Measurements from ENCODE around the gene TNFRSF13B. TPM values are rescaled to one million over a fixed set of nuclear protein-coding genes. Genes with fewer than 3 reads are reported as not detected.

Gene TNFRSF13B
- total RNA-seq, 1 experiment from 2014 or later: not detected

DNA sequence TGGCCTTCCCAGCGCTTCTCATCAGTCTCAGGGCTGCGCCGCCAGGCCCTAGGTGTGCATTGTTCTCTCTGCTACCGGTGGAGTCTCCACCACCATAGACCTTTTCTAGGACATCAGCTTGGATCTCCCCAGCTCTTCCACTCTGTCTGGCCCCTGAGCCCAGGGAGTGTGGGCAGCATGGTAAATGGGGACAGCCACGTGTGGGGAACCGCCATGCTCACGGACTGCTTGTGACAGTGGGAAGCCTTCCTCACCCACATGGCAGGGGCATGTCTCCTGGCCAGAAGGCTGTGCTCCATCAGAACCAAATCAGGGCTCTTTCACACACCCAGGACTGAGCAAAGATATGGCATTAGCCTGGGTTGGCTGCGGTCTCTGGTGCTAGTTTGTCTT, 51.3 kb downstream of the TNFRSF13B start:
- intact Hi-C loops (cut with micrococcal nuclease): no loop called here
- no peak overlapping the region for H3K27ac Mint-ChIP-seq (ENCODE audit: low read depth, unreplicated experiment)
- no TSS peak for BruUV-seq (replicated peaks)
- no peaks in the 10 kb centered on the region for H3K9me3 Mint-ChIP-seq (ENCODE audit: unreplicated experiment)
- no peak overlapping the region for H3K4me3 Mint-ChIP-seq (ENCODE audit: unreplicated experiment)
- ChIA-PET CTCF (interaction anchor here (0.7 kb wide), 1 partner anchor 78 kb away, joined by 3 read pairs; no protein-coding TSS in a partner anchor), POLR2A (no interaction called here)
- no peak for DNase-seq (ENCODE audit: unreplicated experiment)
- TF ChIP-seq, protein P1, sequence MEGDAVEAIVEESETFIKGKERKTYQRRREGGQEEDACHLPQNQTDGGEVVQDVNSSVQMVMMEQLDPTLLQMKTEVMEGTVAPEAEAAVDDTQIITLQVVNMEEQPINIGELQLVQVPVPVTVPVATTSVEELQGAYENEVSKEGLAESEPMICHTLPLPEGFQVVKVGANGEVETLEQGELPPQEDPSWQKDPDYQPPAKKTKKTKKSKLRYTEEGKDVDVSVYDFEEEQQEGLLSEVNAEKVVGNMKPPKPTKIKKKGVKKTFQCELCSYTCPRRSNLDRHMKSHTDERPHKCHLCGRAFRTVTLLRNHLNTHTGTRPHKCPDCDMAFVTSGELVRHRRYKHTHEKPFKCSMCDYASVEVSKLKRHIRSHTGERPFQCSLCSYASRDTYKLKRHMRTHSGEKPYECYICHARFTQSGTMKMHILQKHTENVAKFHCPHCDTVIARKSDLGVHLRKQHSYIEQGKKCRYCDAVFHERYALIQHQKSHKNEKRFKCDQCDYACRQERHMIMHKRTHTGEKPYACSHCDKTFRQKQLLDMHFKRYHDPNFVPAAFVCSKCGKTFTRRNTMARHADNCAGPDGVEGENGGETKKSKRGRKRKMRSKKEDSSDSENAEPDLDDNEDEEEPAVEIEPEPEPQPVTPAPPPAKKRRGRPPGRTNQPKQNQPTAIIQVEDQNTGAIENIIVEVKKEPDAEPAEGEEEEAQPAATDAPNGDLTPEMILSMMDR (IDR thresholded peaks at IDR 0.05; ENCODE audit: unreplicated experiment): no peak
- no peaks in the 10 kb centered on the region for H3K4me1 Mint-ChIP-seq (ENCODE audit: insufficient read depth, unreplicated experiment)
- no peaks in the 10 kb centered on the region for H3K36me3 Mint-ChIP-seq (ENCODE audit: insufficient read depth, unreplicated experiment)
- H3K27me3 Mint-ChIP-seq (ENCODE audit: insufficient read depth, unreplicated experiment): no peaks in the 10 kb centered on the region

GRCh38 chr17:16919663-16920627, 52.0 kb downstream of the TNFRSF13B start:
- Mint-ChIP-seq H3K27me3 (ENCODE audit: insufficient read depth, unreplicated experiment) (no peaks in the 10 kb centered on the region), H3K4me1 (ENCODE audit: insufficient read depth, unreplicated experiment) (no peaks in the 10 kb centered on the region), H3K36me3 (ENCODE audit: insufficient read depth, unreplicated experiment) (no peaks in the 10 kb centered on the region), H3K27ac (ENCODE audit: low read depth, unreplicated experiment) (no peak overlapping the region), H3K9me3 (ENCODE audit: unreplicated experiment) (no peaks in the 10 kb centered on the region), H3K4me3 (ENCODE audit: unreplicated experiment) (no peak overlapping the region)
- CTCF ChIA-PET: no interaction called here
- BruUV-seq (replicated peaks): no TSS peak
- DNase-seq (ENCODE audit: unreplicated experiment): no peak
- POLR2A ChIA-PET: no interaction called here
- TF ChIP-seq, protein P1 (IDR thresholded peaks at IDR 0.05; ENCODE audit: unreplicated experiment): no peak
- intact Hi-C loops (cut with micrococcal nuclease): loop anchor here (5.0 kb wide), 1 partner anchor 72 kb away; no protein-coding TSS in a partner anchor

DNA sequence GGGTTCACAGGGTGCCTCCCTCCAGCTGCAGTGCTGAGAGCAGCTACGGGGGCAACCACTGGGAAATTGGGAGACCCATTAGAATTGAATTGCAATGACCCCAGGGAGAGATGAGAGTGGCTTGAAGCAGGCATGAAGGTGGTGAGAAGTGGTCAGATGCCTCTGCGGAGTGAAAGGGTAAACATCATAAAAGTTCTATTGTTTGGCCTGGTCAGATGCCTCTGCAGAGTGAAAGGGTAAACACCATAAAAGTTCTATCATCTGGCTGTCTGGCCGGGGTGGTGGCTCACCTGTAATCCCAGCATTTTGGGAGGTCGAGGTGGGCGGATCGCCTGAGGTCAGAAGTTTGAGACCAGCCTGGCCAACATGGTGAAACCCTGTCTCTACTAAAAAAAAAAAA, 53.5 kb downstream of the TNFRSF13B start:
- TF ChIP-seq, protein P1 (IDR thresholded peaks at IDR 0.05; ENCODE audit: unreplicated experiment): no peak
- Mint-ChIP-seq H3K9me3 (ENCODE audit: unreplicated experiment) (no peaks in the 10 kb centered on the region), H3K4me3 (ENCODE audit: unreplicated experiment) (no peak overlapping the region), H3K36me3 (ENCODE audit: insufficient read depth, unreplicated experiment) (no peaks in the 10 kb centered on the region), H3K27ac (ENCODE audit: low read depth, unreplicated experiment) (no peak overlapping the region), H3K4me1 (ENCODE audit: insufficient read depth, unreplicated experiment) (no peaks in the 10 kb centered on the region), H3K27me3 (ENCODE audit: insufficient read depth, unreplicated experiment) (no peaks in the 10 kb centered on the region)
- no peak for DNase-seq (ENCODE audit: unreplicated experiment)
- intact Hi-C loops (cut with micrococcal nuclease): loop anchor here (5.0 kb wide), 1 partner anchor 74 kb away; no protein-coding TSS in a partner anchor
- POLR2A ChIA-PET: no interaction called here
- no TSS peak for BruUV-seq (replicated peaks)
- CTCF ChIA-PET: no interaction called here

GRCh38 chr17:16917671-16918394, 54.1 kb downstream of the TNFRSF13B start:
- POLR2A ChIA-PET: no interaction called here
- intact Hi-C loops (cut with micrococcal nuclease): loop anchor here (5.0 kb wide), 1 partner anchor 74 kb away; no protein-coding TSS in a partner anchor
- CTCF ChIA-PET: interaction anchor here (1.0 kb wide), 1 partner anchor 13 kb away, joined by 4 read pairs; no protein-coding TSS in a partner anchor
- H3K36me3 Mint-ChIP-seq (ENCODE audit: insufficient read depth, unreplicated experiment): no peaks in the 10 kb centered on the region
- no peaks in the 10 kb centered on the region for H3K4me1 Mint-ChIP-seq (ENCODE audit: insufficient read depth, unreplicated experiment)
- TF ChIP-seq, protein P1 (IDR thresholded peaks at IDR 0.05; ENCODE audit: unreplicated experiment): no peak
- no peak overlapping the region for H3K27ac Mint-ChIP-seq (ENCODE audit: low read depth, unreplicated experiment)
- DNase-seq (ENCODE audit: unreplicated experiment): no peak
- no TSS peak for BruUV-seq (replicated peaks)
- H3K27me3 Mint-ChIP-seq (ENCODE audit: insufficient read depth, unreplicated experiment): no peaks in the 10 kb centered on the region
- H3K4me3 Mint-ChIP-seq (ENCODE audit: unreplicated experiment): no peak overlapping the region
- H3K9me3 Mint-ChIP-seq (ENCODE audit: unreplicated experiment): no peaks in the 10 kb centered on the region
